Jurkat, Clone E6-1 (cell line): Measurements from ENCODE around the gene WWOX.
"Not testable (repeated sequence)": the region's sequence is repeated elsewhere in the genome, so short reads cannot be mapped to it uniquely, and the experiment has no call there.

Experiments
- DNase-seq: peaks from one replicate; pipeline ENCODE4 v3.0.0-alpha.2; 2011; ENCODE audit warnings: low read depth, low spot score
- H3K4me3 ChIP-seq: 2 replicates; pipeline ENCODE4 v1.5.1; 2011; ENCODE audit warnings: mild to moderate bottlenecking, low read length, control low read depth, moderate library complexity

WWOX gene

DNA sequence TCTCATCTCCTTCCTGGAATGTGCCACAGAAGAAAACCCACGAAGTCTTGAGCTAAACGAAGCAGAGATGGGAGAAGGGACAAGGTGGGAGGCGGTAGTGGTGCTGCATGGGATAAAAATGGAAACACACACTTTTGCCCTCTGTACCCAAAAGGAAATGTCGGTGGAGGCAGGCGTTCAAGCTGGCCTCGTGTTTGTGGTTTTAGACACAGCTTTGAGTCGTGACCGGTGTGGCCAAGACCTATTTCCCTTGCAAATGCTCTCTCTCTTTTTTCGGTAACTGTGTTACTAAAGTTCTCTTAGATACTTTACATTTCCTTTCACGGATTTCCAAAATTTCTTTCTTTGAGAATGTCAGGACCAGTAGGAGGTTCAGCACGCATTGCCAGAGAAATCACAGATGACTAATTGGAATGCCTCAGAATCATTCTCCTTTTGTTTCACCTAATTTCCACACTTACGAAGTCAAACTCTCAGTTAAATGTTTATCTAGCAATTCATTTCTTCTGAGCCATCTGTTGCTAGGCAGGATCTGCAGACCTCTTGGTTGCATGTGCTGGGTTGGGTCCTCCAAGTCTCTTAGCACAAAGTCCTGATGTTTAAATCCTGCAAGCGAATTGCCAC, 1088.8 kb downstream of the WWOX start:
- DNase-seq, result no peak
- no peak overlapping the region for H3K4me3 ChIP-seq

DNA sequence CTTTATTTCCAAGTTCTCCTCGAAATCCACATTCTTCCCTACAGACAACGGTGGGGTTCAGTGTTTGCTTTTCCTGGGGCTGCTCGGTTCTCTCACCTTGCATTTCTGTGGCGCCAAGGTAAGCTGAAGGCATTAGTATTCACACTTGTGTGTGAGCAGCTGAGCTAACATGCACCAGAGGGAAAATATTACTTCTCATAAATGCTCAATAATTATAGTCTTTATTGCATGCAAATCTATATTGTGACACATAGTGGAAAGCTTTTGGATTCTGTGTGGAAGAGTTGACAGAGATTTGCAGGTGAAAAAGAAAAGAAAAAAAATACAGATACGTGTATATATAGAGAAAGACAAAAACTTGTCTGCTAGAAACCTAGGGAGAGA, 1089.3 kb downstream of the WWOX start:
- no peak for DNase-seq
- H3K4me3 ChIP-seq, result no peak overlapping the region

DNA sequence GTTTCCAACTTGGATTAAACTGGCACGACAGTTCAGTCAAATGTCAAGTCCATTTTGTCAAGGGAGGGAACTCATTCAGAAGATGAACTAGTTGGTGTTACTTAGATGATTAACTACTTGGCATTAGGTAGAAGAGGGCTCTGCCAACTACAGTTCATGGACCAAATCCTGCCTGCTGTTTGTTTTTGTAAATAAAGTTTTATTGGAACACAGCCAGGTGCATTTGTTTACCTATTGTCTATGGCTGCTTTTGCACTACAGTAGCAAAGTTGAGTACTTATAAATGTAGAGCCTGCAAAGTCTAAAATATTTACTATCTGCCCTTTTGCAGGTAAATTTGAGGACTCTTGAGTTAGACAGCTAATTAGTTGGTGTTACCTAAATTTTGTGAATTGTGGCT, 1091.1 kb downstream of the WWOX start:
- no peak overlapping the region for H3K4me3 ChIP-seq
- DNase-seq, result no peak

DNA sequence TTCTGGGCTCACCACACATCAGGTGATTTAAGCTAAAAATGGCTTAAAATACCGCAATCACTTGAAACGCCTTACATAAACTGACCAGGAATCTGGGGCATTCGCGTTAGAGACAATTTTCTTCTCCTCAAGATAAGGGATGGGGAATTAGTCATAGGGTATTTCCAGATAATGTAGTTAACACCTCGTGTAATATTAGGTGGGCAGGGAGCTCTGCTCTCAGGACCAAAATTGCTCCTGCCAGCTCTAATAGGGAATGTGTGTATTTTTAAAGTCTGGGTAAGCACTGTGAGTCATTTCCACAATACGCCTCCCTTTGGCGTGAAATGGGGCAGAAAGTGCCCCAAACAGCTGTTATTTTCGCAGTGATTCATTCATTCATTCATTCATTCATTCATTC, 1092.5 kb downstream of the WWOX start:
- no peak for DNase-seq
- no peak overlapping the region for H3K4me3 ChIP-seq

DNA sequence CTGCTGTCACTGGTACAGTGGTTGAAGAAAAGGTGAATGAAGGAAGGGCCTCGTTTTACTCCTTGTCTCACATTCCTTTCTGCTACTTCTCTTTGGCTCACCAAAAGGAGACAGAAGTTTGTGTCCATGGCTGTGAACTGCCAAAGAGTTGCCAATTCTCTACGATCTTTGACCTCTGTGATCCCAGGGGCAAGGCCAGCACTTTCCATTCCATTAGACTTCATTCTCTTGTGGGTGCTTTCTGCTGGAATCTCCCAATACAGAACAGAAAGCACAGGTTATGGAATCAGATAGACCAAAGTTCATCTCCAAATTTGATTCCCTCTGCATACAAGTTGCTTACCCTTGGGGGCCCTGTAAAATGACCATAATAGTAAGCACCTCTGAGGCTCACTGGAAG, 1093.5 kb downstream of the WWOX start:
- DNase-seq, result no peak

DNA sequence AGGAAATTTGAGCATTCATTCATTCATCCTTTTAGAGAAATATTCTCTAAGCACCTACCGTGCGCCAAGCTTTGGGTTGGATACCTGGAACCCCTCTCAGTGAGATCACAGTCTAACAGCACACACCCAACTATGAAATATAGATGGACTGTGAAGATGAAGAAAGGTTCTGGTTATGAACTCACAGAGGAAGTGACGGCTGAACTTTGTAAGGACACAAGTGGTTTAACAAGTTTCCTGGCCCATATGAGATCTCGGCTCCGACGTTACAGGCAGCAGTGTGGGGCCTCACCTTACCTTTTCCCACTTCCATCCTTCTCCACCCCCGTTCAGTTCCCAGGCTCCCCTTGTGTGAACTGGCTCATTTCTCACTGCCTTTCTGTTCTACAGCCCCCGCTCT, 1094.8 kb downstream of the WWOX start:
- no peak overlapping the region for H3K4me3 ChIP-seq
- no peak for DNase-seq

More for the DNA sequence above, 1093.5 kb downstream of the WWOX start:
- H3K4me3 ChIP-seq, result no peak overlapping the region

DNA sequence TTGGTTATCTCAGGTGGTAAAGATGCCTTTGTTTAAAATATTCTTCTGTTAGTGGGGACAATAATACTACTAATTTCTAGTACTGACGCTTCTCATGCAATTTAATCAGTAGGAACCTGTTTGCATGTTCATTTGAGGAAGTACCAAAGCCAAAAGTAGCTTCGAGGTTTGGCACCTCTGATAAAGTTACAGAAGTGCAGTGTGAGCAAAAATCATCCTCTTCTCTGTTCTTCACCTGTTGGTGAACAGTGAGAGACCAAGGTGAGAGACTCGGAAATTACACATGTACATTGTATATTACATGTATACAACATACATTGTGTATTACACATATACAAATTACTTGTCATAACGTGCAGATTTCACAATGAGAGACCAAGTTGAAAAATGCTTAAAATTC, 1096.5 kb downstream of the WWOX start:
- H3K4me3 ChIP-seq, result no peak overlapping the region
- DNase-seq, result no peak

DNA sequence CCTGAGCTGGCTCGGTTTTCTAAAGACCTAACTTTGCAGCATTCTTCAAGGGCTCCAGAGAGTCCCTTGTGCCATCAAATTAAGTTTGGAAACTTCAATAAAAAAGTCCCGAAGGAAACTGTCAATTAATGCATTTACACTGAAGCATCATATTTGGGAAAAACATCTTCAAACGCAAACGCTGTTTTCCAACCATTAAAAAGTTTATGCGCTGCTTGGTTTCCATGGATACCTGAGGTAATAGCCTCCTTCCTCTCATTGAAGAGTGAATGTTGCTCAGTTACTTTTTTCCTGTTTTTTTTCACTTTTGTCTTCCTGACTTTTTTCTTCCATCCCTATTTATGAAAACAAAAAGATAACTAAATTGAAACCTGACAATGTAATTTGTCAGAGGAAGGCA, 1102.0 kb downstream of the WWOX start:
- DNase-seq, result no peak
- no peak overlapping the region for H3K4me3 ChIP-seq

DNA sequence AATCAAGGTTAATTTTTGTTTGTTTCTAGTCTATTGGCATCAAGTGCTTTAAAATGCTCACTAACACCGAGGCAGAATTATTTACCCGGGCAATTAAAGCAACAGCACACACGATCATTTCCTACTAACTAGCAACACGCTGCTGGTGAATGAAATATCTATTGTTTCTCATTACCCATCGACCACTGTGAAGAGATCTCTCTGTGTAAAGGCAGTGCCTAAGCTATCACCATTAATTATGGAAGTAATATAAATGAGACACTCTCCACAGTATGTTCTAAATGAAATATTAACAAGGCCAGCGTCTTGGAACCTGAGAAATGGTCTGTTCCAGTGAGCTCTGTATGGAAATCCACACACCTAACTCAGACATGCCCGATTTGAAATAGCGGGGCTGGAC, 1103.5 kb downstream of the WWOX start:
- DNase-seq, result no peak
- H3K4me3 ChIP-seq, result no peak overlapping the region

DNA sequence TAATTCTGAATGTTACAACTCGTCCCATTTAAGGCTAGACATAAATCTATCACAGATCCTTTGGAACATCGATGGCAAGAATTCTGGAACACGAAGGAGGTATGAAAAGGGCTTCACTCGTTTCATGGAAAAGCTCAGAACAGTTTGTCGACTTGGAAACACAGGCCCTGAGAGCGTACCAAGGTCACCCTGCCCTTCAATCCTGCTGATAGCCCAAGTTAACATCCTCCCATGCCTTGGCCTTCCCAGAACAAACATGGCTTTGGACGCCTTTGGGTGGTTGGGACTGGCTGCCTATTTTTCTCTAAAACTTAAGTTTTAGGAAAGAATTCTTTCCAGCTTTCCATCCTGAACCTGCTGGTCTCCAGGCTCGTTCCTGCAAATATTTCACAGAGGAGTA, 1105.0 kb downstream of the WWOX start:
- H3K4me3 ChIP-seq, result no peak overlapping the region
- no peak for DNase-seq

DNA sequence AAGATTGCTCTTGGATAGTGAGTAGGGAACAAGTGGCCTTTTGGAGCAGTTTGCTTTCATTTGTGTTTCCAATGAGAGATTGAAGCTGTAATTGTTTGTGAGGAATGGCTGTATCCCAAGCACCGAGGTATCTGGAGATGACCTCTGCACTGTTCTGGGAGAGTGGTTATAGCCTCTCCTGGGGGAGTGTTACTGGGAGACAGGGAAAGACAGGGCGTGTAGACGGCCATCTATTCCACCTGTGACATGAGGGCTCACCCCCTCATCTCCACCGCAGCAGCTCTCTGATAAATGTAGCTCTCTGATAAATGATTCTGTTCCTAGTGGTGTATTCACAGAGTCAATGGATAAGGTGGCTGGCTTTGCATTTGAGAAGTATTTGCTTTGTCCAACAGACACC, 1107.4 kb downstream of the WWOX start:
- DNase-seq, result no peak
- no peak overlapping the region for H3K4me3 ChIP-seq

DNA sequence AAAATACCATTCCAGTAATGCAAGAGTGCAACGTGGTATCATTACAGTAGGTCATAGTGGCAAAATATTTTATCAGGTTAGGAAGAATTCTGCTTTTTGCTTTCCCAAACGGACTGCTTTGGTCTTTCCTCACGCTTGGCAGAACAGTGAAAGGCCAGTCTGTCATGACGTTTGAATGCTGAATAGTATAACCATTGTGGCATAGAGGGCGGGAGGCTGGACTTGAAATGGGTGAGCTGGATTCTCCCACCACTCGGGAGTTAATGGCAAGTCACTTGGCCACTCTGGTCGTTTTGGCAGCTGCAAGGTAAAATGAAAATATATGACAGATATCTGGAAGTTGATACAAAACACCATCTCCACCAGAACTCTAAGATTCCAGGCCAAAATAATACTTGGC, 1109.9 kb downstream of the WWOX start:
- no peak for DNase-seq

DNA sequence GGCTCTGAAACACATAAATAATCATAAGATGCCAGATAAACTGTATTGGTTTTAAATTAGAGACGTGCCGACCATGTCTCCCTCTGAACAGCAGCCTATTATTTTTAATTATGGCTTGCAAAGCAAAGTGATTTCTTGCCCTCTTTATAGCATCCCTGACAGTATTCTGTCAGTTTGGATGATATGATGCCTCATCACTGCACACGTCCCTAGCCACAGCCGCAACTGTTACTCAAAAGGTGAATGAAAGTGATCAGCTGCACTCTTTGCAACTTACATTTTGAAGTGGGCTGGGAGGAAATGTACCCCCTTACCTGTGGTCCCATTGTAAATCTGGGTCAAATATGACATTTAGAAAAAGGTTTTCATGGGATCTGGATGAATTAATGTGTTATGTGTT, 1111.2 kb downstream of the WWOX start:
- peak; percentile 20 for DNase-seq
- no peak overlapping the region for H3K4me3 ChIP-seq

More for the DNA sequence above, 1109.9 kb downstream of the WWOX start:
- no peak overlapping the region for H3K4me3 ChIP-seq

DNA sequence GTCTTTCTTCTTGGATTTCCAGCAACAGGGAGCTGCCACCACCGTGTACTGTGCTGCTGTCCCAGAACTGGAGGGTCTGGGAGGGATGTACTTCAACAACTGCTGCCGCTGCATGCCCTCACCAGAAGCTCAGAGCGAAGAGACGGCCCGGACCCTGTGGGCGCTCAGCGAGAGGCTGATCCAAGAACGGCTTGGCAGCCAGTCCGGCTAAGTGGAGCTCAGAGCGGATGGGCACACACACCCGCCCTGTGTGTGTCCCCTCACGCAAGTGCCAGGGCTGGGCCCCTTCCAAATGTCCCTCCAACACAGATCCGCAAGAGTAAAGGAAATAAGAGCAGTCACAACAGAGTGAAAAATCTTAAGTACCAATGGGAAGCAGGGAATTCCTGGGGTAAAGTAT, 1112.1 kb downstream of the WWOX start:
- H3K4me3 ChIP-seq, result no peak overlapping the region
- DNase-seq, result no peak

DNA sequence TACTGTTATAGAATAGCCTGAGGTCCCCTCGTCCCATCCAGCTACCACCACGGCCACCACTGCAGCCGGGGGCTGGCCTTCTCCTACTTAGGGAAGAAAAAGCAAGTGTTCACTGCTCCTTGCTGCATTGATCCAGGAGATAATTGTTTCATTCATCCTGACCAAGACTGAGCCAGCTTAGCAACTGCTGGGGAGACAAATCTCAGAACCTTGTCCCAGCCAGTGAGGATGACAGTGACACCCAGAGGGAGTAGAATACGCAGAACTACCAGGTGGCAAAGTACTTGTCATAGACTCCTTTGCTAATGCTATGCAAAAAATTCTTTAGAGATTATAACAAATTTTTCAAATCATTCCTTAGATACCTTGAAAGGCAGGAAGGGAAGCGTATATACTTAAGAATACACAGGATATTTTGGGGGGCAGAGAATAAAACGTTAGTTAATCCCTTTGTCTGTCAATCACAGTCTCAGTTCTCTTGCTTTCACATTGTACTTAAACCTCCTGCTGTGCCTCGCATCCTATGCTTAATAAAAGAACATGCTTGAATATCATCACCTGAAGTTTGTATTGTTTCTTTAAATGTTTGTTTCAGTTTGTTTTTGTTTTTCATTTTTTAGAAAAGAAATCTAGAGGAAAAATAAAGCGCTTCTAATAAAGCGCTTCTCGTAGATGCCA, 1112.8 kb downstream of the WWOX start:
- no peak overlapping the region for H3K4me3 ChIP-seq
- no peak for DNase-seq

DNA sequence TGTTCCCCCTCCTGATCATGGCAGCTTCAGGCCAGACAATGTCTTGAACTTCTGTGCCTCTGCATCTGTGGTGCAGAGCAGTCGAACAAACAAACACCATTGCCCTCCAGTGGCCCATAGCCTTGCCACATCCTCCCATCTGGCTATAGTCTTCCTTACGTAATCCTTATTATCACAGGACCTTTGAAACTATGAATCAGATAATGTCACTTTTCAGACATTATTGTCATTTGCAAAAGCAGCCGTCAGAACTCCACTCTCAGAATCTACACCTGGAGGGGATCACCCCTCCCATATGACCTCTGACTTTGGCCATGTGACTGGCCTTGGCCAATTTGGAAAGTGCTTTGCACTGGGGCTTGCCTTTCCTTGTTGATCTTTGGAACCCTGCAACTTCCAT, 1113.8 kb downstream of the WWOX start:
- DNase-seq, result no peak
- H3K4me3 ChIP-seq, result no peak overlapping the region

DNA sequence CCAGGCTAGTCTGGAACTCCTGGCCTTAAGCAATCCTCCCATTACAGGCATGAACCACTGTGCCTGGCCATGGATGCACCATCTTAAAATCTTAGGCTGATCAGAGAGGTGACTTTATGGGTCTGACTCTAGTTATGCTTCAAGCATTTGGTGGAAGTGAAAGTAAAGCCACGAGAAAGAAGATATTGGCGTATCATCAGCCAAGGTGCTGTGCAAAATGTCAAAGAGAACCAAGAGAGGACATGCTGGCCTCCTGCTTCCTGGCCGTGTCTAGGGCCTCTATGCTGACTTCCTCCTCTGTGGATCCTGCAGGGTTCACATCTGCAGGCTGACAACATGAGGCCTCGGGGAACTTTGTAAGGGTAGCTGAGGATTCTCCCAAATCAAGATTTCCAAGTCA, 1115.8 kb downstream of the WWOX start:
- no peak for DNase-seq
- H3K4me3 ChIP-seq, result no peak overlapping the region

DNA sequence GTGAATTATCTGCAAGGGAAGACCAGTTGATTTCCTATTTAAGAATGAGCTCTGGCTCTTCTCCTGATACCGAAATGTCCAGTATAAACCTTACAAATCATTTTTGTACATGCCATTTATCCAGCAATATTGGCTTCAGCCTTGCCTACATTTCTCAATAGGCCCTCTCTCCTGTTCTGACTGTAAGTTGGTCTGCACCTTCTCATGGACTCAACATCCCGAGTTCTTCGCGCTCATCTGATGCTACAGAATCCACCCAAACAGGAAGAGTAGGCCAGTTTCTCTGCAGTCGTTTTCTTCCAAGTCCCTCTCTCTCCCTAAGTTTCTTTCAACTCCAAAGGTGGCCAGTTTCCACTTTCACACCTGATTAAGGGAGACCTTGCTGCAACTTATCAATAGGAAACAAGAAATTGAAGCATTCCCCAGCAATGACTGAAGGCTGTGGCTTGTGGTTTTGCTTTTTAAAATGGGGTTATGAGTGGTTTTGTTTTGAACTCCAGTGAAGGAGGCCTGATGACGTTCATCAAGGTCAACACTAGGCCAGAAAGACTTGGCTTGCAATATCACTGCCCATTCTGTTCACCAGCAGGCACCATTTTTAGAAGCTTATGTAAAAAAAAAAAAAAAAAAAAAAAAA, 1118.0 kb downstream of the WWOX start:
- DNase-seq, result peak; percentile 20
- no peak overlapping the region for H3K4me3 ChIP-seq

DNA sequence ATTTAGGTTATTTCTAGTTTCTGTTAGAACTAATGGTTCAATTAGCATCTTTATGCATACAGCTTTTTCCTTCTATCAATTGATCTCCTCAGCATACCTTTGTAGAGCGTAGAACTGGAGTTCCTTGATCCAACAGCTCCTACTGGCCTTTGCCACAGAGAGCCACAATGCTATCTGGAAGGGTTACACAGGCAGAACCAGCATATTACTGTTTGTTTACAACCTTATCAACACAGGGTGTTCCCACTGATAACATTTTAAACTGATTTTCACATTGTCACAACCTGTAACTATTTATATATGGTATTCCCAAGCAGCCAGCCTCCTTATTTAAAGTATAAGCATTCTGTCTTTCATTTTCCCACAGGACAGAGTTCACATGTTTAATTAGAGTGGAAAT, 1118.9 kb downstream of the WWOX start:
- H3K4me3 ChIP-seq, result no peak overlapping the region
- no peak for DNase-seq

DNA sequence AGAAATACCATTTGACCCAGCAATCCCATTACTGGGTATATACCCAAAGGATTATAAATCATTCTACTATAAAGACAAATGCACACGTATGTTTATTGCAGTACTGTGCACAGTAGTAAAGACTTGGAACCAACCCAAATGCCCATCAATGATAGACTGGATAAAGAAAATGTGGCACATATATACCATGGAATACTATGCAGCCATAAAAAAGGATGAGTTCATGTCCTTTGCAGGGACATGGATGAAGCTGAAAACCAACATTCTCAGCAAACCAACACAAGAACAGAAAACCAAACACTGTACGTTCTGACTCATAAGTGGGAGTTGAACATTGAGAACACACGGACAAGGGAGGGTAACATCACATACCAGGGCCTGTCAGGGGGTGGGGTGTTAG, 1126.5 kb downstream of the WWOX start:
- not testable (repeated sequence) for H3K4me3 ChIP-seq, DNase-seq

DNA sequence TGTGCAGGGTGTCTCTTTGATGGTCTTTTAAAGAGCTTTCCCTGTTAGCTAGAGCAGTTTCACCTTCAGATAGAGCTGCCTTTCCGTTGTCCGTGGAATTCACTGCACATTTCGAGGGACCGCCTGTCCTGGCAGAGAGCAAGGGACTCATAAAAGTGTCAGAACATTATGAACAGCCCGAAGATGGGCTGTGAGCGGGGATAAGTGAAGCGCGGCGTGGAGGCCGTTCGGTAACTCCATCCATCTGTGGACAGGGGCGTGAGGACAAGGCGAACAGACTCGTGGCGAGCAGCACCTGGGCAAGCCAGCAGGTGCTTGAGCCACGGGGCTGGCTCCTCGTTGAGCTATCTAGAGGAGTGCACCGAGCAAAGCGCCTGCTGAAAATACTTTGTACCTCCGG, 1129.9 kb downstream of the WWOX start:
- no peak for DNase-seq
- H3K4me3 ChIP-seq, result no peak overlapping the region
